Kidney epithelial cell (primary cell): Measurements from ENCODE around the gene ADK. TPM values are rescaled to one million over a fixed set of nuclear protein-coding genes. Genes with fewer than 3 reads are reported as not detected.

Experiments
- DNase-seq: peaks from one replicate; pipeline ENCODE4 v3.0.0-alpha.2; 2010; ENCODE audit warnings: low read depth
- H3K27me3 ChIP-seq: 2 replicates; pipeline ENCODE4 v1.6.0; 2011; ENCODE audit warnings: low read length; ENCODE audit not compliant: control insufficient read depth, insufficient read depth
- H3K36me3 ChIP-seq: 2 replicates; pipeline ENCODE4 v1.5.1; 2011; ENCODE audit warnings: low read length; ENCODE audit not compliant: control insufficient read depth, insufficient read depth
- H3K4me3 ChIP-seq: 2 replicates; pipeline ENCODE4 v1.5.1; 2011; ENCODE audit warnings: low read depth, mild to moderate bottlenecking, control low read depth, low read length
- CTCF ChIP-seq: IDR thresholded peaks from 2 replicates; pipeline ENCODE4 v1.5.1; 2011; ENCODE audit warnings: mild to moderate bottlenecking, moderate library complexity, low read length, control low read depth, inconsistent platforms; ENCODE audit not compliant: insufficient read depth, poor library complexity, severe bottlenecking
- total RNA-seq: library from RNA; depleted of rRNA; stranded (reverse); fragments of >200 nt; gene quantifications from 2 replicates; pipeline ENCODE4 v1.2.3, GENCODE V29; 2015

ADK gene
- total RNA-seq, 1 donor from 2014 or later, result 43.6 TPM

DNA sequence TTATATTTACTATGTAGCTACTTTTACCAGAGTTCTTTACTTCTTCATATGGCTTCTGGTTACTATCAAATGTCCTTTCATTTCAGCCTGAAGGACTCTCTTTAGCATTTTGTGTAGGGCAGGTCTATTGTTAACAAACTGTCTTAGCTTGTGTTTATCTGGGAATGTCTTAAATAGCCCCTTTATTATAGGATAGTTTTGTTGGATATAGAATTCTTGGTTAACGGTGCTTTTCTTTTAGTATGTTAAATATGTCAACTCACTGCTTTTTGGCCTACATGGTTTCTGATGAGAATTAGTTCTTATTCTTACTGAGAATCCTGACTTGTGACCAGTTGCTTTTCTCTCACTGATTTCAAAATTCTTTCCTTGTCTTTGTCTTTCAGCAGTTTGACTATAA, 169.0 kb downstream of the ADK start:
- Histone ChIP-seq H3K27me3 (no peaks in the 10 kb centered on the region), H3K4me3 (no peak overlapping the region), H3K36me3 (no peaks in the 10 kb centered on the region)
- TF ChIP-seq CTCF, result no peak
- no peak for DNase-seq

GRCh38 chr10:74320717-74321116, 169.7 kb downstream of the ADK start:
- no peak for TF ChIP-seq CTCF
- Histone ChIP-seq H3K27me3 (no peaks in the 10 kb centered on the region), H3K4me3 (no peak overlapping the region), H3K36me3 (no peaks in the 10 kb centered on the region)
- no peak for DNase-seq

GRCh38 chr10:74322141-74322540, 171.1 kb downstream of the ADK start:
- DNase-seq, result no peak
- no peaks in the 10 kb centered on the region for H3K27me3 ChIP-seq
- H3K4me3 ChIP-seq, result no peak overlapping the region
- TF ChIP-seq CTCF, result no peak
- H3K36me3 ChIP-seq, result no peaks in the 10 kb centered on the region

- H3K36me3 ChIP-seq, result no peaks in the 10 kb centered on the region
- TF ChIP-seq CTCF, result no peak
- no peaks in the 10 kb centered on the region for H3K27me3 ChIP-seq
- H3K4me3 ChIP-seq, result no peak overlapping the region
- no peak for DNase-seq
Measured at GRCh38 chr10:74322565-74322964, 171.5 kb downstream of the ADK start.

GRCh38 chr10:74328388-74328787, 177.4 kb downstream of the ADK start:
- H3K27me3 ChIP-seq, result no peaks in the 10 kb centered on the region
- no peak for TF ChIP-seq CTCF
- H3K36me3 ChIP-seq, result no peaks in the 10 kb centered on the region
- DNase-seq, result no peak
- no peak overlapping the region for H3K4me3 ChIP-seq

GRCh38 chr10:74329873-74330272, 178.9 kb downstream of the ADK start:
- H3K27me3 ChIP-seq, result no peaks in the 10 kb centered on the region
- H3K36me3 ChIP-seq, result no peaks in the 10 kb centered on the region
- no peak for TF ChIP-seq CTCF
- no peak overlapping the region for H3K4me3 ChIP-seq
- DNase-seq, result no peak
